ENCODE data around the gene FAM107A. TPM values are rescaled to one million over a fixed set of nuclear protein-coding genes. Genes with fewer than 3 reads are reported as not detected.

The FAM107A gene
- total and polyA plus RNA-seq, 2 of the 13 experiments (the other 11 are each of a cell fraction or from before 2014, with no cell fraction given) = not detected

DNA sequence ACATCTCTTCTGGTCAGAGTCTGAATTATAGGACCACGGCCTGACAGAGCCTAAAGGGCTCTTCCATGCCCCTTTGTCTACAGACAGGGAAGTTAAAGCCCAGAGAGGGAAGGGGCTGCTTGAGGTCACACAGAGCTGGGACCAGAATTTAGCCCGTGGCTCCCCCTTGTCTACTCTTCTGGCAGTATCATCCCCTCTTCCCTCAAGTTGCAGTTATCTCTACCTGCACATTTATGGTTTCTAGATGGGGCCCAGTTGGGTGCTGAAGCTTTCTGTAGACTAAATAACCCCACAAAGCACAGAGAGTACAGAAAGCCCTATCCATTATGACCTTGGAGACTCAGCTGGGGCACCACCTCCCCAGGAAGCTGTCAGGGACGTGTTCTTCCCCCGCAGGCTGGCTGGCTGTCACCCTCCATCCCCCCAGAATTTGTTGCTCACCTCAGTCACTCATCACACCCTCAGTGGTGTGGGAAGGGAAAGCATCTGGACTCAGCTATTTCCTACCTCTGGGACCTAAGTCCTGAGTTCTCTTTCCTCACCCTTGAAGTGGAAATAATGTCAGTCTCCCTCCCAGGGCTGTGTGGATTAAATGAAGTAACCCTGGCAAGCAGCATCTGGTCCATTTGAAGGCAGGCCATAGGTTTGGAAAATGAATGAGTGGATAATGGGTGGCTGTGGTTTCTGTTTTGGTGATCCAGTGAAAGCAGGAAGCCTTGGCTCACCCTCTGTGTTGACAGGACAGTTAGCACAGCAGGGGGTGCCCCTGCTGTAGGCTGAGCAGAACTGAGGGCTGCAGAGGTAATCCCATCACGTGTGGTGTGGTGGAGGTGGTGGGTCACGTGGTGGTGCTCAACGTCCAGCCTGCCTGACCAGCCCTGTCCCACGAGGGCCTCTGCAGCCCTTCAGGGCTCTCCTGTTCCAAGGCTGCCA, 56.5 kb downstream of the FAM107A start (continued):
- TF ChIP-seq RBM22 (optimal IDR thresholded peaks at IDR 0.05; ENCODE audit: low read length) = no peak
- no peak for TF ChIP-seq RNF219 (CRISPR knock-in tag; IDR thresholded peaks at IDR 0.05)
- TF ChIP-seq ZSCAN9 (CRISPR knock-in tag; IDR thresholded peaks at IDR 0.05; ENCODE audit: borderline replicate concordance) = peak; percentile 88
- peak; percentile 93 for TF ChIP-seq ZNF724P (CRISPR knock-in tag; IDR thresholded peaks at IDR 0.05; ENCODE audit: borderline replicate concordance)
- TF ChIP-seq NFE2 (CRISPR knock-in tag; IDR thresholded peaks at IDR 0.05) = no peak
- peak; percentile 68; the same call in 1 of the 2 replicates for TF ChIP-seq ARNT2 (CRISPR knock-in tag; IDR thresholded peaks at IDR 0.05; ENCODE audit: low read depth)
- peak; percentile 76 for TF ChIP-seq ARID5B (CRISPR knock-in tag; IDR thresholded peaks at IDR 0.05)
- no peak for TF ChIP-seq ZNF549 (CRISPR knock-in tag; IDR thresholded peaks at IDR 0.05)
- TF ChIP-seq HNF1A (IDR thresholded peaks at IDR 0.05; ENCODE audit: low read depth) = no peak
- 0 out of 2 replicates have a peak, but pooled peaks have one; percentile 29 for TF ChIP-seq HNF1A (CRISPR knock-in tag; IDR thresholded peaks at IDR 0.05; ENCODE audit: borderline replicate concordance)
- no peak for TF ChIP-seq HES4 (CRISPR knock-in tag; IDR thresholded peaks at IDR 0.05; ENCODE audit: borderline replicate concordance)
- TF ChIP-seq SIN3A (IDR thresholded peaks at IDR 0.05; ENCODE audit: borderline replicate concordance, low read depth, low read length) = no peak
- no peak; the same call in 1 of the 2 replicates for TF ChIP-seq ZNF160 (CRISPR knock-in tag; IDR thresholded peaks at IDR 0.05)
- TF ChIP-seq FOSL1 (CRISPR knock-in tag; IDR thresholded peaks at IDR 0.05; ENCODE audit: borderline replicate concordance) = no peak
- TF ChIP-seq SAFB2 (CRISPR knock-in tag; IDR thresholded peaks at IDR 0.05; ENCODE audit: borderline replicate concordance, low read depth) = no peak

Data from HepG2 (cell line).